AG10803 (cell line): Measurements from ENCODE around the gene ANKDD1B.

ENCODE experiments used
- DNase-seq: peaks from one replicate; pipeline ENCODE4 v3.0.0; 2010; ENCODE audit warnings: low read depth
- H3K4me3 ChIP-seq: 2 replicates; pipeline ENCODE4 v1.5.1; 2011; ENCODE audit warnings: mild to moderate bottlenecking, low read length, control low read depth
- CTCF ChIP-seq: conservative IDR thresholded peaks from 2 replicates; pipeline ENCODE4 v1.5.1; 2011; ENCODE audit warnings: mild to moderate bottlenecking, low read length, control low read depth, inconsistent platforms

The ANKDD1B gene

GRCh38 chr5:75668977-75669689 is 57.9 kb downstream of the ANKDD1B start:
- no peak overlapping the region for H3K4me3 ChIP-seq
- DNase-seq, result no peak
- TF ChIP-seq CTCF, result no peak

GRCh38 chr5:75670577-75670976 is 59.3 kb downstream of the ANKDD1B start:
- no peak for DNase-seq
- TF ChIP-seq CTCF, result no peak
- no peak overlapping the region for H3K4me3 ChIP-seq

- DNase-seq, result no peak
- no peak for TF ChIP-seq CTCF
- no peak overlapping the region for H3K4me3 ChIP-seq
These were observed 60.3 kb downstream of the ANKDD1B start for GRCh38 chr5:75671506-75671905.

GRCh38 chr5:75672616-75673015 is 61.4 kb downstream of the ANKDD1B start:
- no peak overlapping the region for H3K4me3 ChIP-seq
- DNase-seq, result no peak
- no peak for TF ChIP-seq CTCF

- no peak for TF ChIP-seq CTCF
- H3K4me3 ChIP-seq, result no peak overlapping the region
- no peak for DNase-seq
These were observed 64.5 kb downstream of the ANKDD1B start for GRCh38 chr5:75675783-75676182.

GRCh38 chr5:75677607-75678006 is 66.4 kb downstream of the ANKDD1B start:
- DNase-seq, result no peak
- no peak overlapping the region for H3K4me3 ChIP-seq
- TF ChIP-seq CTCF, result no peak

- no peak for TF ChIP-seq CTCF
- H3K4me3 ChIP-seq, result no peak overlapping the region
- DNase-seq, result no peak
These were observed 66.9 kb downstream of the ANKDD1B start for GRCh38 chr5:75678155-75678554.
